ENCODE data around the gene ZBTB25. TPM values are rescaled to one million over a fixed set of nuclear protein-coding genes. Genes with fewer than 3 reads are reported as not detected.

Gene ZBTB25
- polyA plus RNA-seq, 1 donor (not counting 4 experiments of a cell fraction or from before 2014, with no cell fraction given): 6.8 TPM

DNA sequence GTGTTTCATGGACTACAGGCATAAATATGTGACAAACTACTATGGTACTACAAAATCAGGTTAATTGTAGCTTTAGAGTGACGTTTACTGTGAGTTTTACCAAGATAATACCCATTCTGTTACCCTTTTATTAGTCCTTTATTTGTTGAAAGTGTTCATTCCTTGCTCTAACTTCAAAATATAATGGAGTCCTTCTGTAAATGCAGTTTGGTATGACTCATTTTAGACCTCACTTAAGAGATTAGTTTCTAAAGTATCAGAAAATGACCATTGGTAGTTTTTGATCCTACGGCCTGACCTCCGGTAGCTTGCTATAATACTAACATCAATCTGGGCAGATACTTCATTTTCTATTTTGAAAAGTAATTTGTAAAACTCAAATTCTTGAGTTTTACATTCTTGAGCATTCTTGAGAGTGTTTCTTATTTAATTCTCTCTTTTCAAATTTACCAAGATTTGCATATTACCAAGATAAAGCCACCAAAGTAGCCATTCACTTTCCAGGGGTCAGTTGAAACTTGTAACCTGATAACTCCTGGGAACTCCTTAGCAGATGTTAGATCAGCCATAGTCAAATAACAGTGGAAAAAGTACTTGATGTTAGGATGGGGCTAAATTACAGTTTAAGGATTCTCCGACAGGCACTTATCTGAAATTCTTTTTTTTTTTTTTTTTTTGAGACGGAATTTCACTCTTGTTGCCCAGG is 41.1 kb upstream of the ZBTB25 start:
- no peaks in the 10 kb centered on the region for H3K9me1 ChIP-seq (ENCODE audit: control insufficient read depth, extremely low read depth, insufficient read depth, low read length)
- H3K36me3 ChIP-seq (ENCODE audit: control insufficient read depth in 2 of 2, extremely low read depth in 1 of 2, insufficient read depth in 2 of 2, low read length in 2 of 2): no peaks in the 10 kb centered on the region
- H3K79me2 ChIP-seq (ENCODE audit: control insufficient read depth, insufficient read depth, low read length): peaks cover 9% of the 10 kb centered on the region
- H3K27ac ChIP-seq (ENCODE audit: control insufficient read depth, insufficient read depth, low read length): no peak overlapping the region
- peaks cover 3% of the 10 kb centered on the region for H3K9me3 ChIP-seq (ENCODE audit: control insufficient read depth, low read depth, low read length)
- dilution Hi-C loops (cut with MboI; ENCODE audit: extremely low pct_ligation_motif_present, low sequenced_read_pairs): no loop called here
- peaks cover 9% of the 10 kb centered on the region for H3K27me3 ChIP-seq (ENCODE audit: control insufficient read depth, extremely low read depth, insufficient read depth, low read length)
- H3K4me2 ChIP-seq (ENCODE audit: control insufficient read depth, extremely low read depth, insufficient read depth, low read depth, low read length): no peak overlapping the region
- H4K20me1 ChIP-seq (ENCODE audit: control insufficient read depth, extremely low read depth, insufficient read depth, low read length): no peaks in the 10 kb centered on the region
- H3K4me3 ChIP-seq (ENCODE audit: control insufficient read depth in 2 of 3, extremely low read depth in 1 of 3, insufficient read depth in 2 of 3, low read depth in 1 of 3, low read length in 3 of 3): no peak overlapping the region
- H3K4me1 ChIP-seq (ENCODE audit: control insufficient read depth, extremely low read depth, insufficient read depth, low read length): peaks cover 31% of the 10 kb centered on the region
- FAIRE-seq (no peak), DNase-seq (ENCODE audit: low read depth, low spot score) (no peak)
- no peak overlapping the region for H3K9ac ChIP-seq (ENCODE audit: control insufficient read depth, extremely low read depth, insufficient read depth, low read length)
- H2AFZ ChIP-seq (ENCODE audit: control insufficient read depth, low read length): no peak overlapping the region
- TF ChIP-seq EZH2 (IDR thresholded peaks at IDR 0.05; ENCODE audit: low read length): no peak
- TF ChIP-seq, protein P1, sequence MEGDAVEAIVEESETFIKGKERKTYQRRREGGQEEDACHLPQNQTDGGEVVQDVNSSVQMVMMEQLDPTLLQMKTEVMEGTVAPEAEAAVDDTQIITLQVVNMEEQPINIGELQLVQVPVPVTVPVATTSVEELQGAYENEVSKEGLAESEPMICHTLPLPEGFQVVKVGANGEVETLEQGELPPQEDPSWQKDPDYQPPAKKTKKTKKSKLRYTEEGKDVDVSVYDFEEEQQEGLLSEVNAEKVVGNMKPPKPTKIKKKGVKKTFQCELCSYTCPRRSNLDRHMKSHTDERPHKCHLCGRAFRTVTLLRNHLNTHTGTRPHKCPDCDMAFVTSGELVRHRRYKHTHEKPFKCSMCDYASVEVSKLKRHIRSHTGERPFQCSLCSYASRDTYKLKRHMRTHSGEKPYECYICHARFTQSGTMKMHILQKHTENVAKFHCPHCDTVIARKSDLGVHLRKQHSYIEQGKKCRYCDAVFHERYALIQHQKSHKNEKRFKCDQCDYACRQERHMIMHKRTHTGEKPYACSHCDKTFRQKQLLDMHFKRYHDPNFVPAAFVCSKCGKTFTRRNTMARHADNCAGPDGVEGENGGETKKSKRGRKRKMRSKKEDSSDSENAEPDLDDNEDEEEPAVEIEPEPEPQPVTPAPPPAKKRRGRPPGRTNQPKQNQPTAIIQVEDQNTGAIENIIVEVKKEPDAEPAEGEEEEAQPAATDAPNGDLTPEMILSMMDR (optimal IDR thresholded peaks at IDR 0.05 in 1 of 3, IDR thresholded peaks at IDR 0.05 in 1 of 3, conservative IDR thresholded peaks at IDR 0.05 in 1 of 3; ENCODE audit: extremely low read depth in 1 of 3, insufficient read depth in 2 of 3, low read length in 3 of 3): no peak

DNA sequence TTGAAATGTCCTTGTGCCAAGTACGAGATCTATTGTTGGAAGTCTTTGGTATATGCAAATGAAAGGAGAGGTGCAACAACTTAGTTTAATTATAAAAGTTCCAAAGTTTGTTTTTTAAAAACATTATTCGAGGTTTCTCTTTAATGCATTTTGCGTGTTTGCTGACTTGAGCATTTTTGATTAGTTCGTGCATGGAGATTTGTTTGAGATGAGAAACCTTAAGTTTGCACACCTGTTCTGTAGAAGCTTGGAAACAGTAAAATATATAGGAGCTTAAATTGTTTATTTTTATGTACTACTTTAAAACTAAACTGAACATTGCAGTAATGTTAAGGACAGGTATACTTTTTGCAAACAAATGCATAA is 39.2 kb upstream of the ZBTB25 start:
- Histone ChIP-seq H3K4me3 (ENCODE audit: control insufficient read depth in 2 of 3, extremely low read depth in 1 of 3, insufficient read depth in 2 of 3, low read depth in 1 of 3, low read length in 3 of 3) (peak overlapping the region; percentile 44 to 72 (median 67)), H2AFZ (ENCODE audit: control insufficient read depth, low read length) (no peak overlapping the region), H4K20me1 (ENCODE audit: control insufficient read depth, extremely low read depth, insufficient read depth, low read length) (no peaks in the 10 kb centered on the region), H3K9ac (ENCODE audit: control insufficient read depth, extremely low read depth, insufficient read depth, low read length) (peak overlapping the region; percentile 38), H3K27me3 (ENCODE audit: control insufficient read depth, extremely low read depth, insufficient read depth, low read length) (peaks cover 9% of the 10 kb centered on the region), H3K9me1 (ENCODE audit: control insufficient read depth, extremely low read depth, insufficient read depth, low read length) (no peaks in the 10 kb centered on the region), H3K27ac (ENCODE audit: control insufficient read depth, insufficient read depth, low read length) (no peak overlapping the region), H3K4me1 (ENCODE audit: control insufficient read depth, extremely low read depth, insufficient read depth, low read length) (peaks cover 24% of the 10 kb centered on the region), H3K9me3 (ENCODE audit: control insufficient read depth, low read depth, low read length) (peaks cover 3% of the 10 kb centered on the region), H3K4me2 (ENCODE audit: control insufficient read depth, extremely low read depth, insufficient read depth, low read depth, low read length) (peak overlapping the region; percentile 86), H3K79me2 (ENCODE audit: control insufficient read depth, insufficient read depth, low read length) (peaks cover 9% of the 10 kb centered on the region), H3K36me3 (ENCODE audit: control insufficient read depth in 2 of 2, extremely low read depth in 1 of 2, insufficient read depth in 2 of 2, low read length in 2 of 2) (no peaks in the 10 kb centered on the region)
- DNase-seq (ENCODE audit: low read depth, low spot score) (no peak), FAIRE-seq (no peak)
- TF ChIP-seq EZH2 (IDR thresholded peaks at IDR 0.05; ENCODE audit: low read length): no peak
- TF ChIP-seq, protein P1 (optimal IDR thresholded peaks at IDR 0.05 in 1 of 3, IDR thresholded peaks at IDR 0.05 in 1 of 3, conservative IDR thresholded peaks at IDR 0.05 in 1 of 3; ENCODE audit: extremely low read depth in 1 of 3, insufficient read depth in 2 of 3, low read length in 3 of 3): no peak
- dilution Hi-C loops (cut with MboI; ENCODE audit: extremely low pct_ligation_motif_present, low sequenced_read_pairs): no loop called here
